ENCODE measurements around the gene GNG2. TPM values are rescaled to one million over a fixed set of nuclear protein-coding genes. Genes with fewer than 3 reads are reported as not detected.

Gene GNG2
- total RNA-seq, 4 donors from 2014 or later: 0.77 to 62.1 (median 10.3) TPM

DNA sequence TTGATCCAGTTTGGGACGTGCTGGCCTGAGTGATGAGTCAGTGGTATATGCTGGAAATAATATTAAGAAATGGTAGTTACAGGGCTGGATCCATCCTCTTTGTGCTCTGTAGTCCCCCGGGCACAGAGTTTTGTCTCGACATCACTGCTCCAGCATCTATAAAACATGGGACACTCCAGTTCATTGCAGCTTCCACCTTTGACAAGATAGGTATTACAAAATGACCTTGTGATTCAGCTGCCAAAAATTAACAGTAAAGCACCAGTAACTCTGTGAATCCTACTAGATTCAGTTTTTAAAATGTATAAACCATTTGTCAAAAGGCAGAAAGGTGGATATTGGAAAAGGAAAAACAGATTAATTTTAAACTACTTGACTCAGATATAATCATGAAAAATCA is 14.6 kb upstream of the GNG2 start:
- no peak for DNase-seq
- intact Hi-C loops (cut with DNase I; ENCODE audit: low total_unique reads): no loop called here

DNA sequence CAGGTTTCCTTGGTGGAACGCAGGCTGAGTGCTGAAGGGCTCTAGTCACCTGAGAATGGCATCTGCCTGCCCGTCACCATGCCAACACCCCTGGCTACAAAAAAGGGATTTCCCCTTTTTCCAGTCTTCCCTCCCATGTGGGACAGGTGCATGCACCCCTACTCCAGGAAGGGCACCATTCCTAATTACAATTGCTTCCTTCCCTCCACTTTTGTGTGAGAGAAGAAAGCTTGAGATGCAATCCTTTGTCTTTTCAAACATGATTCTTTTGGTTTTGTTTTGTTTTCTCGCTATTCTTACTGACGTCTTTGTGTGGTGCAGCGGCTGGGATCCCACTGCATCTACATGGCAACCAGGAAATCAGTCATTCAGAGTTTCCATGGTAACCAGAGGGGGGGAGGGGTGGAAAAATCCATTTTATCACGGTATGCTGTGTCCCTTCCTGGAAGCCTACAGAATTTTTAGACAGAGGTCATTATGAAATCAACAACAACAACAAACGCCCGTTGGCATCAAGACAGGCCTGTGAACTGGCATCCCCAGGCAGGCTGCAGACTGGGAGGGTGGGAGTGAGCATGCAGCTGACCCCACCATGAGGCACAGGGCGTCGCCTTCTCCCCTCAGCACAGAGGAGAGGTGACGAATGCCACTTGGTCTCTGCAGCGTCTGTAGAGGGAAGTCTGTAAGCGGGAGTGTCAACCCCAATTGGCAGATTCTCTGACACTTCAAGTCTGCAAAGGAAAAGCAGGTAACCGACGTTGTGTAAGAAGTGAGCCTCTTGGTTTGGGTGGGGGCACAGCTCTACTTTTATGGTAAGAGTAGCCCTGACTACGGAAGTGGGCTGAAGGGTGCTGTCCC is 13.6 kb upstream of the GNG2 start:
- TF ChIP-seq, protein P1, sequence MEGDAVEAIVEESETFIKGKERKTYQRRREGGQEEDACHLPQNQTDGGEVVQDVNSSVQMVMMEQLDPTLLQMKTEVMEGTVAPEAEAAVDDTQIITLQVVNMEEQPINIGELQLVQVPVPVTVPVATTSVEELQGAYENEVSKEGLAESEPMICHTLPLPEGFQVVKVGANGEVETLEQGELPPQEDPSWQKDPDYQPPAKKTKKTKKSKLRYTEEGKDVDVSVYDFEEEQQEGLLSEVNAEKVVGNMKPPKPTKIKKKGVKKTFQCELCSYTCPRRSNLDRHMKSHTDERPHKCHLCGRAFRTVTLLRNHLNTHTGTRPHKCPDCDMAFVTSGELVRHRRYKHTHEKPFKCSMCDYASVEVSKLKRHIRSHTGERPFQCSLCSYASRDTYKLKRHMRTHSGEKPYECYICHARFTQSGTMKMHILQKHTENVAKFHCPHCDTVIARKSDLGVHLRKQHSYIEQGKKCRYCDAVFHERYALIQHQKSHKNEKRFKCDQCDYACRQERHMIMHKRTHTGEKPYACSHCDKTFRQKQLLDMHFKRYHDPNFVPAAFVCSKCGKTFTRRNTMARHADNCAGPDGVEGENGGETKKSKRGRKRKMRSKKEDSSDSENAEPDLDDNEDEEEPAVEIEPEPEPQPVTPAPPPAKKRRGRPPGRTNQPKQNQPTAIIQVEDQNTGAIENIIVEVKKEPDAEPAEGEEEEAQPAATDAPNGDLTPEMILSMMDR (IDR thresholded peaks at IDR 0.05): no peak
- TF ChIP-seq POLR2A (IDR thresholded peaks at IDR 0.05): no peak
- Histone ChIP-seq H3K4me3 (no peak overlapping the region), H3K36me3 (no peaks in the 10 kb centered on the region), H3K9me3 (no peaks in the 10 kb centered on the region), H3K27ac (no peak overlapping the region), H3K27me3 (no peaks in the 10 kb centered on the region), H3K4me1 (no peaks in the 10 kb centered on the region)
- intact Hi-C loops (cut with DNase I; ENCODE audit: low total_unique reads): no loop called here
- DNase-seq: peak in 1 of 2 donors; percentile 26

More for the DNA sequence above, 14.6 kb upstream of the GNG2 start:
- Histone ChIP-seq H3K27me3 (no peaks in the 10 kb centered on the region), H3K4me3 (no peak overlapping the region), H3K4me1 (no peaks in the 10 kb centered on the region), H3K36me3 (no peaks in the 10 kb centered on the region), H3K27ac (no peak overlapping the region), H3K9me3 (no peaks in the 10 kb centered on the region)
- no peak for TF ChIP-seq POLR2A (IDR thresholded peaks at IDR 0.05)
- TF ChIP-seq, protein P1 (IDR thresholded peaks at IDR 0.05): no peak

DNA sequence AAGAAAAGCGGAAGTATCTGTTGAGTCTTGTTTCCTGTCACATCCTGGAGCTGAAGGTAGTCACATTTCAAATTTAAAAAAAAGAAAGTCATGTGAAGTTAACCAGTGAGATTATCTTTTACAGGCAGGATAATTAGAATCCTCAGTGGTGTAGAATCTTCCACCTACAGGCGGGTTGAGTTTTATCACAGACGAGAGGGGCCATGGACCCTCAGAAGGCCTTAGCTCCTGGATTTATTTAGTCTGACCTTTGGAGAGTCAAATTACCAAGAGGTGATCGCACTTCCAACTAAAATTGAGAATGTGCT is 13.0 kb upstream of the GNG2 start:
- no peak overlapping the region for H3K27ac ChIP-seq
- TF ChIP-seq POLR2A (IDR thresholded peaks at IDR 0.05): no peak
- TF ChIP-seq, protein P1 (IDR thresholded peaks at IDR 0.05): no peak
- H3K27me3 ChIP-seq: no peaks in the 10 kb centered on the region
- no peaks in the 10 kb centered on the region for H3K9me3 ChIP-seq
- H3K4me1 ChIP-seq: no peaks in the 10 kb centered on the region
- no peak overlapping the region for H3K4me3 ChIP-seq
- DNase-seq: no peak
- H3K36me3 ChIP-seq: no peaks in the 10 kb centered on the region
- intact Hi-C loops (cut with DNase I; ENCODE audit: low total_unique reads): no loop called here

DNA sequence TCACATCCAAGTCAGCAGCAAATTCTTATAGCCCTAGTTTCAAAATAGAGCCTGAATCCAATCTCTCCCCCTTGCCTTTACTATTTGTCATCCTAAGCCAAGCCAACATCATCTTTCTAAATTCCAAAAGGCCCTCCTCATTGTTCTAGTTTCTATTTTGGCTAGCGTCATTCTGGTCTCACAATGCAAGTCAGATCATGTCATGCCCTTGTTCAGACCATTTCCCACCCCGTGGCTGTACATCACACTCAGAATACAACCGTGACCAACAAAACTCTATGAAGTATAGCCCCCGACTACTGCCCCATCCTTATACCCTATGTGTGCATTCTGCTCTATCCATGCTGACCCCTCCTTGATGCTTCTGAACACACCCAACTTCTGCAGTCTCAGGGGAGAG is 12.3 kb upstream of the GNG2 start:
- Histone ChIP-seq H3K4me3 (no peak overlapping the region), H3K9me3 (no peaks in the 10 kb centered on the region), H3K36me3 (no peaks in the 10 kb centered on the region), H3K27me3 (no peaks in the 10 kb centered on the region), H3K27ac (no peak overlapping the region), H3K4me1 (no peaks in the 10 kb centered on the region)
- no peak for DNase-seq
- intact Hi-C loops (cut with DNase I; ENCODE audit: low total_unique reads): no loop called here
- TF ChIP-seq, protein P1 (IDR thresholded peaks at IDR 0.05): no peak
- TF ChIP-seq POLR2A (IDR thresholded peaks at IDR 0.05): no peak

DNA sequence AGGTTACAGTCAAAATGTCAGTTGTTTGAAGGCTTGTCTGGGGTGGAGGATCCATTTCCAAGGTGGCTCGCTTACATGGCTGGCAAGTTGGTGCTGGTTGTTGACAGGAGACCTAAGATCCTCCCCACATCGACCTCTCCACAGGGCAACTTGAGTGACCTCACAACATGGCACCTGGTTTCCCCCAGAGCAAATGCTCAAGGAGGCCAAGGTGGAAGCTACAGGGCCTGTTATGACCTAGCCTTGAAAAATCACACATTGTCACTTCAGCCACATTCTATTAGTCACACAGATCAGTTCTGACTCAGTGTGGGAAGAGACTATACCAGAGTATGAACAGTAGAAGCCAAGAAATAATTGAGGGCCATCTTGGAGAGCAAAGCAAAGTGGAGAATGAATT is 11.3 kb upstream of the GNG2 start:
- no peak for TF ChIP-seq POLR2A (IDR thresholded peaks at IDR 0.05)
- TF ChIP-seq, protein P1 (IDR thresholded peaks at IDR 0.05): no peak
- Histone ChIP-seq H3K9me3 (no peaks in the 10 kb centered on the region), H3K27ac (no peak overlapping the region), H3K4me1 (no peaks in the 10 kb centered on the region), H3K27me3 (no peaks in the 10 kb centered on the region), H3K36me3 (no peaks in the 10 kb centered on the region), H3K4me3 (no peak overlapping the region)
- intact Hi-C loops (cut with DNase I; ENCODE audit: low total_unique reads): no loop called here
- DNase-seq: no peak

Data from uterus (tissue), 4 donors.